CD4-positive, alpha-beta T cell treated with Interleukin-17A for 1 hour (primary cell): ENCODE results near the gene DDX51.
A peak's percentile ranks its signal among the peaks of the same experiment; 100 is the strongest.

Experiments
- DNase-seq: peaks from one replicate; pipeline ENCODE4 v3.0.0-alpha.2; 2020

Gene DDX51

DNA sequence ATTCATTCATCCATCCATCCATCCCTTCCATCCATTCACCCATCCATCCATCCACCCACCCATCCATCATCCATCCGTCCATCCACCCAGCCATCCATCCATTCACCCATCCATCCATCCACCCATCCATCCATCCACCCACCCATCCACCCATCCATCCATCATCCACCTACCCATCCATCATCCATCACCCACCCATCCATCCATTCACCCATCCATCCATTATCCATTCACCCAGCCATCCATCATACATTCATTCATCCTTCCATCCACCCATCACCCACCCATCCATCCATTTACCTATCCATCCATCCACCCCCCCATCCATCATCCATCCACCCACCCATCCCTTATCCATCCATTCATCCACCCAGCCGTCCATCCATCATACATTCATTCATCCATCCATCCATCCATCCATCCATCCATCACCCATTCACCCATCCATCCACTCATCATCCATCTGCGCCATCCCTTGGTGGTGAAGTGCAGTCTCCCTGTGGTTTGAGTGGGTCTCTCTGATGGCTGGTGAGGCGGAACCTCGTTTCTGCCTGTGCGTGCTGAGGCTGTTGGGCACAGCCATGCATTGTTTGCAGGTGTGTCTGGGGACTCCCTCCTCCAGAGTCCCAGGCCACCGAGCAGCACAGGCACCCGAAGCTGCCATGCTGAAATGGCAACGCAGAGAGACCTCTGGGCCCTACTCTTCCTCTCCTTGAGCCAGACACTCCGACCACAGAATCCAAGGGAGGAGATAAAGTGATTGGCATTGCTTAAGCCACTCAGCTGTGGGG, 22.9 kb upstream of the DDX51 start:
- DNase-seq: no peak

- DNase-seq: no peak
Measured at GRCh38 chr12:132166093-132166492, 22.0 kb upstream of the DDX51 start.

GRCh38 chr12:132165584-132165983, 21.5 kb upstream of the DDX51 start:
- no peak for DNase-seq

DNA sequence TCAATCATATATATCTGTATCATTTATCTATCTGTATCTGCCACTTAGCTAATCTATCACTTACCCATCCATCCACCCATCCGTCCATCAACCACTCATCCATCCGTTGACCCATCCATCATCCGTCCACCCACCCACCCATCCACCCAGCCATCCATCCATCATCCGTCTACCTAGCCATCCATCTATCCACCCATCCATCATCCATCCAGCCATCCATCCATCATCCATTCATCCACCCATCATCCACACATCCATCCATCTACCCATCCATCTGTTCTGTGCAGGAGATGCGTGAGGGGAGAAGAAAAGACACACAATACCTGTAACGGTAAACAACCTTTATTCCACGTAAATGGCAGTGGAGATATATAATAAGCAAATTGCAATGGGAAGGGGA, 20.3 kb upstream of the DDX51 start:
- no peak for DNase-seq

- DNase-seq: no peak
Measured at GRCh38 chr12:132163911-132164288, 19.8 kb upstream of the DDX51 start.

DNA sequence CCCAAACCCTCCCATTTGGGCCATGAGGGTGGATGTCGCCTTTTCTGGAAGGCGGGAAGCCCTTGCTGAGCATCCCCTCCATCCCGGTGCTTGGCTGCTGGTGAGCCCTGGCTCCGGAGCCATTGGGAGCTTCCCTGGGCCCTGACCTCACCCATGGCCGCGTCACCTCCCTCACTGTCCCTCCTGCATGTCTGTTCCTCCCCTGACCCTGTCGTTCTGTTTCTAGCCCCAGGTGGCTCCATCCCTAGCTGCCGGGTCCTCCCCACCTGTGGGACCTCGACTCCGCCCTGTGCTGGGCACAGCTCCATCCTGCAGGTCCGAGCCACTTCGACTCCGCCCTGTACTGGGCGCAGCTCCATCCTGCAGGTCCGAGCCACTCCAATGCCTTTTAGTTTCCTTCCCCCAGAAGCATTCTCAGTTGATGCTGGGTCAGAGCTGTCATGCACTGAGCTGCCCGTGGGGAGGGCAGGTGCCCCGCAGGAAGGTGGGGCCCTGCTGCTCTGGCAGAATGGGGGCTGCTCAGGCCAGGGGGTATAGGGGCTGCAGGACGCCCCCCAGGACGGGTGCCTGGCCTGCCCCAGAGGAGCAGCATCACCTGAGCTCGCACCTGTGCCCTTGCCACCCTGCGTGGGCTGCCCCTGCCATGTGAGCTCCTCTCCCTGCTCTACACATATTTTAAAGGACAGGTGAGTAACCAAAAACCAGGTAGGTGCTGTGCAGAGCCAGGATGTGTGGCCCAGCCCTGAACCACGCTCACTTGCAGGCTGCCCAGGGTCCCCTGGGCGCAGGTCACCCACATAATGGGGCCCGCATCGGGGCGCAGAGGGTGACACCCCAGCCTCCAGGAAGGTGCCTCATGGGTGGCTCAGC, 19.2 kb upstream of the DDX51 start:
- no peak for DNase-seq

- peak; percentile 46 for DNase-seq
Measured at GRCh38 chr12:132162508-132163031, 18.5 kb upstream of the DDX51 start.

DNA sequence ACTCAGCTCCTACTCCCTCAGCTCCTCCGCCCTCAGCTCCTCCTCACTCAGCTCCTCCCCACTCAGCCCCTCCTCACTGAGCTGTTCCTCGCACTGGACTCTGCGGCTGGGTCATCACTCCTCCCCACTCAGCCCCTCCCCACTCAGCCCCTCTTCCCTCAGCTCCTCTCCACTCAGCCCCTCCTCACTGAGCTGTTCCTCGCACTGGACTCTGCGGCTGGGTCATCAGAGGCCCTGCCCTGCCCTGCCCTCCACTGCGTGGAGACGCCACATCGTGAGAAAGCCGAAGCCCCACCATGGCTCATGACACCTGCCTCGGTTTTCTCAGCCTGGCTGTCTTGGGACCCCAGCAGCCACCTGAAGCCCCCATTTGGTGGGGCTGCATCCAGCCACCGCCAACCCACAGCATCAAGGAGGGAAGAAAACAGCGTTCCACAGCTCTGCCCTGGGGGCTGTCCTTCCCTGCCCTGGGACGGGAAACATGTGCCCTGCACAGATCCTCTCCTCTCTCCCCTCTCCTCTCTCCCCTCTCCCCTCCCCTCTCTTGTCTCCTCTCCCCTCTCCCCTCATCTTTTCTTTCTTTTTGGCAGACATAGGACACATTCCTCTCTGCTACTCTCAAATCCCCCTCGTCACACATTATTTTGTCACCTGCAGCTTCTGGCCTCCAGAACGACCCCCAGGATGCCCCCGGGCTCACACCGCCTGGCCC, 17.8 kb upstream of the DDX51 start:
- no peak for DNase-seq

GRCh38 chr12:132161036-132161781, 17.1 kb upstream of the DDX51 start:
- no peak for DNase-seq

DNA sequence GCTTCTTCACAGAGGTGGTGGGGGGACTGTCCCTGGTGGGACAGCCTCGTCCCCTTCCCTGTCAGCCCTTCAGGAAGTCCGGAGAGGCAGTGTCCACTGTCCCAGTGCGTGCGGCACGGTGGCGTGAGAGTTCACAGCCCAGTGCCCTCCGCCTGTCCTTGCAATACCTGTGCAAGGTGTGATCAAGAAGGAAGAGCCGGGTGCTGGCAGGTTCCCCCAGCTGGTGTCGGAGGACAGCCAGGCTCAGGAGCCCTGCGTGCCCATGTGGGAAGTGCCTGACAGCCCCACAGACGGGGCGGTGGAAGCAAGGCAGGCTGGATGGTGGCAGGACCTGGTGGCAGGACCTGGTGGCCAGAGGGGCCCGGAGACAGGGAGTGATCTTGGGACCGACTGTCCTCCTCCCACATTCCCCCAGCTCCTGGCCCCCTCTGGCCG, 16.5 kb upstream of the DDX51 start:
- DNase-seq: no peak

DNA sequence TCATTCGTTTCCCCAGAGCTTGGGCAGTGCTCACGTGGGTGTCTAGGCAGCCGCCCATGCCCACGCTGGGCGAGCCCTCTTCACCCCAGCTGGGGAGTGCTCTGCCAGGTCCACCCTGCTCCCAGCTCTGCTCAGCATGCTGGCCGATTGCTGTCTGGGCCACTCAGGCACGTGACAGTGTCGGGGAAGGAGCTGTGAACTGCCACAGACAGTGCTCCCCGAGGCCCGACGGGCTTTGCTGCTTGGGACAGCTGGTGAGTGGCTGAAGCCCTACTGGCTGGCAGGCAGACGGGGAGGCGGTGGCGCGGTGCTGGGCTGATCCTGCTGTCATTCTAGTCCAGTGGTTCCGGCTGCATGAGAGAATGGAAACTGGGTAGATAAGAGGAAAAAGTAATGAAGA, 15.9 kb upstream of the DDX51 start:
- DNase-seq: no peak

DNA sequence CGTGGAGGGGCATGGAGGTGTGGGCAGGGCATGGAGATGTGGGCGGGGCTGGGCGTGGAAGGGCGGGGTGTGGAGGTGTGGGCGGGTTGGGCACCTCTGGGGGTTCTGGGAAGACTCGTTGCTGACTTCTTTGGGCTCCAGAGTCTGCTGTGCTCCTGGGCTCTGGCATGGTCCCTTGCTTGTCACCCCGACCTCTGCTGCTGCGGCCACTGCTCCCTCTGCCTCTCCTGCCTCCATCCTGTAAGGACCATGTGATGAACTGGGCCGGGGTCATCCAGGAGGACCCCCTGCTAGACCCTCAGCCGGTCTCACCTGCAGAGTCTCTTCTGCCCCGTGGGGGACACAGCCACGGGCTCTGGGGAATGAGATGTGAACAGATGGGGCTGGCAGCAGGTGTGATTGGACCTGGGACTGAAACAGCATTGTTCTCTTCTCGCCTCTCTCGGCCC, 15.5 kb upstream of the DDX51 start:
- no peak for DNase-seq

- no peak for DNase-seq
Measured at GRCh38 chr12:132158677-132159554, 14.8 kb upstream of the DDX51 start.

DNA sequence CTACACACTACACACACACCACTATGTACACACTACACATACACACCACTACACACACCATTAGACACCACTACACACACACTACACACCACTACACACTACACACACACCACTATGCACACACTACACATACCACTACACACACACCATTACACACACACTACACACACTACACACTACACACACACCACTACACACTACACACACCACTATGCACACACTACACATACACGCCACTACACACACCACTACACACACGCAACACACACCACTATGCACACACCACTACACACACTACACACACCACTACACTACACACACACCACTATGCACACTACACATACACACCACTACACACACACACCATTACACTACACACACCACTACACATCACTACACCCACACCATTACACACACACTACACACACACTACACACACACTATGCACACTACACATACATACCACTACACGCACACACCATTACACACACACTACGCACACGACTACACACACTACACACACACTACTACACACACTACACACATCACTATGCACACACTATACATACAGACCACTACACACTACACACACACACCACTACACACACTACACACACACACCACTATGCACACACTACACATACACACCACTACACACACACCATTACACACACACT, 13.8 kb upstream of the DDX51 start:
- DNase-seq: no peak

- DNase-seq: no peak
Measured at GRCh38 chr12:132156573-132157325, 12.6 kb upstream of the DDX51 start.

DNA sequence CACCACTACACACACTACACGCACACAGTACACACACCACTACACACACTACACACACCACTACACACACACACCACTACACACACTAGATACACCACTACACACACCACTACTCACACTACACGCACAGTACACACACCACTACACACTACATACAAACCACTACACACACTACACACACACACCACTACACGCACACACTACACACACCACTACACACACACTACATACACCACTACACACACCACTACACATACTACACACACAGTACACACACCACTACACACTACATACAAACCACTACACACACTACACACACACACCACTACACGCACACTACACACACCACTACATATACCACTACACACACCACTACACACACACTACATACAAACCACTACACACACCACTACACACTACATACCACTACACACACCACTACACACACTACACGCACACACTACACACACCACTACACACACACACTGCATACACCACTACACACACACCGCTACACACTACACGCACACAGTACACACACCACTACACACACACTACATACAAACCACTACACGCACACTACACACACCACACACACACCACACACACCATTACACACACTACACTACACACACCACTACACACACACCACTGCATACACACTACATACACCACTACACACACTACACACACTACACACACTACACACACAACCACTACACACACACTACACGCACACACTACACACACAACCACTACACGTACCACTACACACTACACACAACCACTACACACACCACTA, 11.9 kb upstream of the DDX51 start:
- DNase-seq: no peak

- no peak for DNase-seq
Measured at GRCh38 chr12:132154941-132155770, 11.0 kb upstream of the DDX51 start.

- no peak for DNase-seq
Measured at GRCh38 chr12:132154341-132154761, 10.2 kb upstream of the DDX51 start.
